Measurements from ENCODE around the gene INCENP. TPM values are rescaled to one million over a fixed set of nuclear protein-coding genes. Genes with fewer than 3 reads are reported as not detected.

Gene INCENP
- total RNA-seq, 1 donor from 2014 or later, result 9.8 TPM

DNA sequence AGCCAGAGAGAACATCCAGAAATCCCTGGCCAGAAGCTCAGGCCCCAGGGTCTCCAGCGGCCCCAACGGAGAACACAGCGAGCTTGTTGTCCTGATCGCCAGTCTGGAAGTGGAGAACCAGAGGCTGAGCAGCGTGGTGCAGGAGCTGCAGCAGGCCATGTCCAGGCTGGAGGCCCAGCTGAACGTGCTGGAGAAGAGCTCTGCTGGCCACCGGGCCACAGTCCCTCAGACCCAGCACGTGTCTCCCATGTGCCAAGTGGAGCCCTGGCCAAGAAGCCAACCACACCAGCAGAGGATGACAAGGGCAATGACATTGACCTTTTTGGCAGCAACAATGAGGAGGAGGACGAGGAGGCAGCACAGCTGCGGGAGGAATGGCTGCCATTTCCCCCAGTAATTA, 45.6 kb downstream of the INCENP start:
- Histone ChIP-seq H3K27ac (replicated peaks) (peak overlapping the region; percentile 51), H3K4me1 (peaks cover 18% of the 10 kb centered on the region), H3K9me3 (replicated peaks) (no peaks in the 10 kb centered on the region), H3K36me3 (no peaks in the 10 kb centered on the region), H3K27me3 (ENCODE audit: low read depth) (peaks cover 57% of the 10 kb centered on the region), H3K4me3 (no peak overlapping the region)
- peak; percentile 38 for DNase-seq
- intact Hi-C loops (cut with micrococcal nuclease), result no loop called here
- TF ChIP-seq, protein P1, sequence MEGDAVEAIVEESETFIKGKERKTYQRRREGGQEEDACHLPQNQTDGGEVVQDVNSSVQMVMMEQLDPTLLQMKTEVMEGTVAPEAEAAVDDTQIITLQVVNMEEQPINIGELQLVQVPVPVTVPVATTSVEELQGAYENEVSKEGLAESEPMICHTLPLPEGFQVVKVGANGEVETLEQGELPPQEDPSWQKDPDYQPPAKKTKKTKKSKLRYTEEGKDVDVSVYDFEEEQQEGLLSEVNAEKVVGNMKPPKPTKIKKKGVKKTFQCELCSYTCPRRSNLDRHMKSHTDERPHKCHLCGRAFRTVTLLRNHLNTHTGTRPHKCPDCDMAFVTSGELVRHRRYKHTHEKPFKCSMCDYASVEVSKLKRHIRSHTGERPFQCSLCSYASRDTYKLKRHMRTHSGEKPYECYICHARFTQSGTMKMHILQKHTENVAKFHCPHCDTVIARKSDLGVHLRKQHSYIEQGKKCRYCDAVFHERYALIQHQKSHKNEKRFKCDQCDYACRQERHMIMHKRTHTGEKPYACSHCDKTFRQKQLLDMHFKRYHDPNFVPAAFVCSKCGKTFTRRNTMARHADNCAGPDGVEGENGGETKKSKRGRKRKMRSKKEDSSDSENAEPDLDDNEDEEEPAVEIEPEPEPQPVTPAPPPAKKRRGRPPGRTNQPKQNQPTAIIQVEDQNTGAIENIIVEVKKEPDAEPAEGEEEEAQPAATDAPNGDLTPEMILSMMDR (IDR thresholded peaks at IDR 0.05; ENCODE audit: borderline replicate concordance), result no peak

- DNase-seq, result no peak
- no peak overlapping the region for H3K4me3 ChIP-seq
- no peaks in the 10 kb centered on the region for H3K36me3 ChIP-seq
- intact Hi-C loops (cut with micrococcal nuclease), result loop anchor here (10.0 kb wide), 1 partner anchor 135 kb away; no protein-coding TSS in a partner anchor
- no peaks in the 10 kb centered on the region for H3K9me3 ChIP-seq (replicated peaks)
- TF ChIP-seq, protein P1 (IDR thresholded peaks at IDR 0.05; ENCODE audit: borderline replicate concordance), result no peak
- H3K27ac ChIP-seq (replicated peaks), result peak overlapping the region; percentile 51
- H3K4me1 ChIP-seq, result peaks cover 18% of the 10 kb centered on the region
- H3K27me3 ChIP-seq (ENCODE audit: low read depth), result peaks cover 58% of the 10 kb centered on the region
These were observed 46.1 kb downstream of the INCENP start for GRCh38 chr11:62169935-62170334.

DNA sequence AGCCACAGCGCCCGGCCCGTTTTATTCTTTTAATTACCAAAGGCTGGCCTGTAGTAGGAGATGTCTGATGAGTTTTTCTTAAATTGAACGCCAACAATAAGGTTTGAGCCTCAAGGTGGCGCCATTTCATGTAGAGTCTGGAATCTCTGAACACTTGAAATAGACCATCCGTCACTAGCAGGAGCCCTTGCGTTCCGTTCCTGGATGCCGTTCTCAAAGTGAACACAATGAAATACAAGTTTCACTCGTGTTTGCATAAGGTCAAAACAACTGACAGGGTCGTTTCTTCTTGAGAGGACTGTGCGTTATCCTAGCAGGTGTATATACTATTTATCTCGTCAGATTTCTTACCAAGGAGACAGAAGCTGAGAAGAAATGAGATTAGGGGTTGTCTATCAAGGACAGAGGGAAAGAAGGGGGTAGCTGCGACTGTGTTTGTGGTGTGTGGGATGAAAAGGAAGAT, 47.5 kb downstream of the INCENP start:
- Histone ChIP-seq H3K27ac (replicated peaks) (peak overlapping the region; percentile 51), H3K4me3 (no peak overlapping the region), H3K4me1 (peaks cover 18% of the 10 kb centered on the region), H3K27me3 (ENCODE audit: low read depth) (peaks cover 58% of the 10 kb centered on the region), H3K36me3 (no peaks in the 10 kb centered on the region), H3K9me3 (replicated peaks) (no peaks in the 10 kb centered on the region)
- DNase-seq, result peak; percentile 58
- intact Hi-C loops (cut with micrococcal nuclease), result loop anchor here (10.0 kb wide), 1 partner anchor 134 kb away; no protein-coding TSS in a partner anchor
- TF ChIP-seq, protein P1 (IDR thresholded peaks at IDR 0.05; ENCODE audit: borderline replicate concordance), result peak; percentile 73

GRCh38 chr11:62172294-62172693, 48.5 kb downstream of the INCENP start:
- H3K9me3 ChIP-seq (replicated peaks), result no peaks in the 10 kb centered on the region
- intact Hi-C loops (cut with micrococcal nuclease), result loop anchor here (10.0 kb wide), 1 partner anchor 133 kb away; no protein-coding TSS in a partner anchor

GRCh38 chr11:62176766-62177165, 53.0 kb downstream of the INCENP start:
- intact Hi-C loops (cut with micrococcal nuclease), result loop anchor here (10.0 kb wide), 1 partner anchor 128 kb away; no protein-coding TSS in a partner anchor

More at GRCh38 chr11:62172294-62172693, 48.5 kb downstream of the INCENP start:
- TF ChIP-seq, protein P1 (IDR thresholded peaks at IDR 0.05; ENCODE audit: borderline replicate concordance), result no peak
- H3K4me1 ChIP-seq, result peaks cover 18% of the 10 kb centered on the region
- DNase-seq, result no peak
- no peaks in the 10 kb centered on the region for H3K36me3 ChIP-seq
- peak overlapping the region; percentile 51 for H3K27ac ChIP-seq (replicated peaks)
- H3K4me3 ChIP-seq, result no peak overlapping the region
- peaks cover 52% of the 10 kb centered on the region for H3K27me3 ChIP-seq (ENCODE audit: low read depth)

More at GRCh38 chr11:62176766-62177165, 53.0 kb downstream of the INCENP start:
- H3K4me3 ChIP-seq, result no peak overlapping the region
- no peaks in the 10 kb centered on the region for H3K4me1 ChIP-seq
- no peaks in the 10 kb centered on the region for H3K36me3 ChIP-seq
- peaks cover 42% of the 10 kb centered on the region for H3K27me3 ChIP-seq (ENCODE audit: low read depth)
- TF ChIP-seq, protein P1 (IDR thresholded peaks at IDR 0.05; ENCODE audit: borderline replicate concordance), result no peak
- peaks cover 10% of the 10 kb centered on the region for H3K9me3 ChIP-seq (replicated peaks)
- no peak overlapping the region for H3K27ac ChIP-seq (replicated peaks)
- DNase-seq, result no peak

All from left ventricle myocardium inferior (tissue), 1 donor.